ENCODE results near the gene TNFRSF1B.

TNFRSF1B gene

GRCh38 chr1:12245116-12245515, 78.3 kb downstream of the TNFRSF1B start:
- Histone ChIP-seq H2BK5ac (ENCODE audit: low read depth, low read length, poor library complexity) (no peak overlapping the region), H2AFZ (ENCODE audit: insufficient read depth, low read length, poor library complexity) (no peak overlapping the region), H3K14ac (ENCODE audit: low read length) (no peak overlapping the region)

GRCh38 chr1:12245733-12246132, 78.9 kb downstream of the TNFRSF1B start:
- Histone ChIP-seq H3K36me3 (ENCODE audit: control insufficient read depth in 1 of 2, insufficient read depth in 2 of 2, low read length in 2 of 2) (peaks cover 15 to 39% of the 10 kb centered on the region in 2 experiments), H3K4me3 (ENCODE audit: low read depth, low read length) (no peak overlapping the region), H2AK5ac (ENCODE audit: low read length) (no peak overlapping the region), H3K14ac (ENCODE audit: low read length) (no peak overlapping the region), H4K8ac (ENCODE audit: low read depth, low read length) (no peak overlapping the region), H2BK120ac (ENCODE audit: insufficient read depth, low read length, poor library complexity) (no peak overlapping the region), H2BK5ac (ENCODE audit: low read depth, low read length, poor library complexity) (no peak overlapping the region), H2BK12ac (ENCODE audit: low read length) (no peak overlapping the region), H3K27me3 (ENCODE audit: insufficient read depth, low read length) (no peaks in the 10 kb centered on the region), H3K27ac (ENCODE audit: low read depth, low read length) (no peak overlapping the region), H4K91ac (ENCODE audit: low read depth, low read length) (no peak overlapping the region), H3K9ac (ENCODE audit: low read length) (no peak overlapping the region), H3K18ac (ENCODE audit: low read length) (no peak overlapping the region), H3K9me3 (ENCODE audit: insufficient read depth, low read depth, low read length) (no peaks in the 10 kb centered on the region), H3K4me1 (ENCODE audit: control insufficient read depth in 1 of 2, insufficient read depth in 2 of 2, low read length in 2 of 2) (no peaks in the 10 kb centered on the region), H3K79me2 (ENCODE audit: control insufficient read depth, insufficient read depth, low read length, poor library complexity) (no peaks in the 10 kb centered on the region), H3K4ac (ENCODE audit: low read depth, low read length) (no peak overlapping the region), H3K79me1 (ENCODE audit: low read length) (no peaks in the 10 kb centered on the region), H4K12ac (ENCODE audit: low read depth, low read length) (no peak overlapping the region), H2AFZ (ENCODE audit: insufficient read depth, low read length, poor library complexity) (no peak overlapping the region), H3K4me2 (ENCODE audit: low read length) (no peak overlapping the region), H3K23ac (ENCODE audit: low read length) (no peak overlapping the region)
- DNase-seq, result no peak

More at GRCh38 chr1:12245116-12245515, 78.3 kb downstream of the TNFRSF1B start:
- H3K36me3 ChIP-seq (ENCODE audit: control insufficient read depth in 1 of 2, insufficient read depth in 2 of 2, low read length in 2 of 2), result peaks cover 12 to 35% of the 10 kb centered on the region in 2 experiments
- no peak overlapping the region for H3K4ac ChIP-seq (ENCODE audit: low read depth, low read length)
- DNase-seq, result no peak
- no peaks in the 10 kb centered on the region for H3K27me3 ChIP-seq (ENCODE audit: insufficient read depth, low read length)
- H3K4me1 ChIP-seq (ENCODE audit: control insufficient read depth in 1 of 2, insufficient read depth in 2 of 2, low read length in 2 of 2), result no peaks in the 10 kb centered on the region
- H3K9me3 ChIP-seq (ENCODE audit: insufficient read depth, low read depth, low read length), result no peaks in the 10 kb centered on the region
- WGBS (ENCODE audit: extremely low coverage, insufficient coverage, insufficient read length), result no CpG with 5 or more reads among the region's 3 CpGs
- H2BK12ac ChIP-seq (ENCODE audit: low read length), result no peak overlapping the region
- no peak overlapping the region for H4K12ac ChIP-seq (ENCODE audit: low read depth, low read length)
- H3K23ac ChIP-seq (ENCODE audit: low read length), result no peak overlapping the region
- no peak overlapping the region for H3K4me2 ChIP-seq (ENCODE audit: low read length)
- no peak overlapping the region for H2AK5ac ChIP-seq (ENCODE audit: low read length)
- no peak overlapping the region for H3K9ac ChIP-seq (ENCODE audit: low read length)
- no peak overlapping the region for H3K18ac ChIP-seq (ENCODE audit: low read length)
- no peak overlapping the region for H3K27ac ChIP-seq (ENCODE audit: low read depth, low read length)
- H3K79me2 ChIP-seq (ENCODE audit: control insufficient read depth, insufficient read depth, low read length, poor library complexity), result no peaks in the 10 kb centered on the region
- H4K91ac ChIP-seq (ENCODE audit: low read depth, low read length), result no peak overlapping the region
- no peaks in the 10 kb centered on the region for H3K79me1 ChIP-seq (ENCODE audit: low read length)
- H2BK120ac ChIP-seq (ENCODE audit: insufficient read depth, low read length, poor library complexity), result no peak overlapping the region
- H4K8ac ChIP-seq (ENCODE audit: low read depth, low read length), result no peak overlapping the region
- no peak overlapping the region for H3K4me3 ChIP-seq (ENCODE audit: low read depth, low read length)

- WGBS (ENCODE audit: extremely low coverage, insufficient coverage, insufficient read length), result no CpG with 5 or more reads among the region's 6 CpGs
- H2BK5ac ChIP-seq (ENCODE audit: low read depth, low read length, poor library complexity), result no peak overlapping the region
- no peak for DNase-seq
These were observed 79.8 kb downstream of the TNFRSF1B start for GRCh38 chr1:12246584-12246983.

GRCh38 chr1:12249181-12249580, 82.4 kb downstream of the TNFRSF1B start:
- H4K12ac ChIP-seq (ENCODE audit: low read depth, low read length), result no peak overlapping the region
- no peak for DNase-seq
- no peak overlapping the region for H3K4me3 ChIP-seq (ENCODE audit: low read depth, low read length)
- no peaks in the 10 kb centered on the region for H3K9me3 ChIP-seq (ENCODE audit: insufficient read depth, low read depth, low read length)
- no peaks in the 10 kb centered on the region for H3K79me2 ChIP-seq (ENCODE audit: control insufficient read depth, insufficient read depth, low read length, poor library complexity)
- no peak overlapping the region for H3K18ac ChIP-seq (ENCODE audit: low read length)
- no peak overlapping the region for H2BK12ac ChIP-seq (ENCODE audit: low read length)
- no CpG with 5 or more reads among the region's 1 CpG for WGBS (ENCODE audit: extremely low coverage, insufficient coverage, insufficient read length)
- H3K27ac ChIP-seq (ENCODE audit: low read depth, low read length), result no peak overlapping the region
- no peaks in the 10 kb centered on the region for H3K79me1 ChIP-seq (ENCODE audit: low read length)
- no peaks in the 10 kb centered on the region for H3K27me3 ChIP-seq (ENCODE audit: insufficient read depth, low read length)
- no peak overlapping the region for H3K23ac ChIP-seq (ENCODE audit: low read length)
- no peak overlapping the region for H2AK5ac ChIP-seq (ENCODE audit: low read length)
- no peak overlapping the region for H2BK5ac ChIP-seq (ENCODE audit: low read depth, low read length, poor library complexity)
- H3K14ac ChIP-seq (ENCODE audit: low read length), result no peak overlapping the region
- H3K4me1 ChIP-seq (ENCODE audit: control insufficient read depth in 1 of 2, insufficient read depth in 2 of 2, low read length in 2 of 2), result no peaks in the 10 kb centered on the region
- H2BK120ac ChIP-seq (ENCODE audit: insufficient read depth, low read length, poor library complexity), result no peak overlapping the region
- H3K4ac ChIP-seq (ENCODE audit: low read depth, low read length), result no peak overlapping the region
- H4K91ac ChIP-seq (ENCODE audit: low read depth, low read length), result no peak overlapping the region
- peaks cover 21 to 44% of the 10 kb centered on the region in 2 experiments for H3K36me3 ChIP-seq (ENCODE audit: control insufficient read depth in 1 of 2, insufficient read depth in 2 of 2, low read length in 2 of 2)
- no peak overlapping the region for H2AFZ ChIP-seq (ENCODE audit: insufficient read depth, low read length, poor library complexity)
- H4K8ac ChIP-seq (ENCODE audit: low read depth, low read length), result no peak overlapping the region
- H3K9ac ChIP-seq (ENCODE audit: low read length), result no peak overlapping the region
- no peak overlapping the region for H3K4me2 ChIP-seq (ENCODE audit: low read length)

More at GRCh38 chr1:12246584-12246983, 79.8 kb downstream of the TNFRSF1B start:
- Histone ChIP-seq H2AK5ac (ENCODE audit: low read length) (no peak overlapping the region), H3K27ac (ENCODE audit: low read depth, low read length) (no peak overlapping the region), H3K4me3 (ENCODE audit: low read depth, low read length) (no peak overlapping the region), H3K79me1 (ENCODE audit: low read length) (no peaks in the 10 kb centered on the region), H3K9me3 (ENCODE audit: insufficient read depth, low read depth, low read length) (no peaks in the 10 kb centered on the region), H3K14ac (ENCODE audit: low read length) (no peak overlapping the region), H3K4me1 (ENCODE audit: control insufficient read depth in 1 of 2, insufficient read depth in 2 of 2, low read length in 2 of 2) (no peaks in the 10 kb centered on the region), H3K4ac (ENCODE audit: low read depth, low read length) (no peak overlapping the region), H4K91ac (ENCODE audit: low read depth, low read length) (no peak overlapping the region), H2BK12ac (ENCODE audit: low read length) (no peak overlapping the region), H3K4me2 (ENCODE audit: low read length) (no peak overlapping the region), H3K18ac (ENCODE audit: low read length) (no peak overlapping the region), H3K27me3 (ENCODE audit: insufficient read depth, low read length) (no peaks in the 10 kb centered on the region), H2AFZ (ENCODE audit: insufficient read depth, low read length, poor library complexity) (no peak overlapping the region), H3K36me3 (ENCODE audit: control insufficient read depth in 1 of 2, insufficient read depth in 2 of 2, low read length in 2 of 2) (peaks cover 15 to 44% of the 10 kb centered on the region in 2 experiments), H4K8ac (ENCODE audit: low read depth, low read length) (no peak overlapping the region), H3K23ac (ENCODE audit: low read length) (no peak overlapping the region), H3K9ac (ENCODE audit: low read length) (no peak overlapping the region), H3K79me2 (ENCODE audit: control insufficient read depth, insufficient read depth, low read length, poor library complexity) (no peaks in the 10 kb centered on the region), H4K12ac (ENCODE audit: low read depth, low read length) (no peak overlapping the region), H2BK120ac (ENCODE audit: insufficient read depth, low read length, poor library complexity) (no peak overlapping the region)
